Left cardiac atrium (tissue), 4 donors: Measurements from ENCODE around the gene GNAS. TPM values are rescaled to one million over a fixed set of nuclear protein-coding genes. Genes with fewer than 3 reads are reported as not detected.

Experiments used
- ATAC-seq, 2 donors: fragments of 200-7000 bp; cut with Tn5 transposase; one replicate each; pipeline ENCODE4 v1.9.1; 2020; ENCODE audit warnings: mild to moderate bottlenecking in 2 of 2, moderate library complexity in 2 of 2
- DNase-seq: peaks from one replicate; pipeline ENCODE4 v3.0.0-alpha.2; 2020
- intact Hi-C, 2 donors: fragments of 100-400 bp; cut with DNase I; formaldehyde crosslinking; loops; one replicate each; pipeline versions ENCODE4 v1.14.1 to v1.15.1; 2022 to 2023
- total RNA-seq, 2 donors: library from RNA; stranded (reverse); fragmentation: NEBNext Ultra II Directional; extraction: Animal tissue kit (Norgen Biotek cat#: 25700); gene quantifications; one replicate each; pipeline ENCODE4 v1.2.1, GENCODE V29; 2021
- donor health status: DM: no; HTN: yes; CAD: no.
- donor health status: DM: no; HTN: yes; CAD: no; lungs with severe emphysema.
- donor health status: DM: yes; HTN: yes; CAD: no.
- donor health status: Dilated cardiomyopathy.

The GNAS gene
- total RNA-seq, 2 donors from 2014 or later: 1,020 to 1,609 TPM

DNA sequence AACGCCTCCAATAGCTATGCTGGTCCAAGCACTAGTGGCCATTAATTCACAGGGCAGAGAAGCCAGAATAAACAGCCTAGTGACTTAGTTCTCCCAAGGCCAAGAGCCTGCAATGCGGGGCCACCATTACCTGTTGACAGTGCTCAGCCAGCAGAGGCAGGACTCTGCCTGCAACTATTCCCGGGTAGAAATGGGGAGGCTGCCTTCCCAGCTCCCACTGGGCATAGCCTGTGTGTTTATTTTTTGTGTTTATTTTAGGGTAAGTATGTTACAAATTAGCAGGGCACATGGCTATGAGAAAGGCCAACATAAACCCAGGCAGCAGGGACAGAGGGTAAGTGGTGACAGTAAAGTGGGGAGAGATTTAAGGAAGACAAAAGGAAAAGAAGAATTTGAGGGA lies 6.8 kb upstream of the GNAS start:
- DNase-seq (no peak), ATAC-seq (no peak)
- intact Hi-C loops: no loop called here

DNA sequence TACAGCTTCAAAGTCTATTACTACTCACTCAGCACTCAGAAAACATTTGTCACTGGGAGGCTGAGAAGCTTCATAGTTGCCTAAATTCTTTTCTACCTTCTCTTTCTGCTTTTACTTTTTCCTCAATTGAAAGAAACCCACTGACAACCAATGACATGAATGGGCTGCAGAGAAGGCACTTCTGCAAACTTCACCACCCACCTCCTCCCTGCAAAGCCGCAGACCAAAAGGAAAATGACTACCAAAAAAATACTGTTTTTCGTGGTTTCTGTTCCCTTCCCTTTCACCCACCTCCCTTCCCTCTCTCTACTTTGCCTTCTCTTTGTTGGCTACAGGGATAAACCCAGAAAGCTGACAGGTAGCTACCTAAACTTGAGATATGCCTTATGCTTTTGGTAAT lies 5.1 kb upstream of the GNAS start:
- intact Hi-C loops: no loop called here
- ATAC-seq (no peak), DNase-seq (no peak)

DNA sequence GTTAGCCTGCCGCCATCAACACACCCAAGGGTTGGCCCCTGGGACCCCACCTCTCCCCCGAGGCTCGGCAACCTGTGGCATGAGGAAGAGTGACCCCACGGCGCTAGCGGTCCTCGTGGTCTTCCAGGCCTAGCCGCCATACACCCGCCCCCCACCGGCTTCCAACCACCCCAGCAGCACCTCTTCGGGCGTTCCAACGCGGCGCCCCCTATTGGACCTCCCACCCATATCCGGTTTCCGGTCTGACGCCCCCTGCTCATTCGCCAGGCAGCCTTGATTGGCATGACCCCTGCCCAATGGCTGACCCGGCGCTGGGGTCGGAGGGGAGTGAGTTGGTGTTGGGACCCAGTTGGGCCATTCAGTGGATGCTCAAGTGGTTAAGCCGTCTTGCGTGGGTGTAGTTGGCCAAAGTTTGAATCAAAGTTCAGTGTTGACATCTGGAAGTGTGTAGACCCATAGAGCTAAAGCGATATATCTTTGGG lies 1.8 kb upstream of the GNAS start, which contains the start of gene GNAS-AS1:
Gene GNAS-AS1 (minus strand): TSS at position 210 of the 482 bp plus-strand sequence.
- intact Hi-C loops: no loop called here
- DNase-seq: peak; percentile 78

DNA sequence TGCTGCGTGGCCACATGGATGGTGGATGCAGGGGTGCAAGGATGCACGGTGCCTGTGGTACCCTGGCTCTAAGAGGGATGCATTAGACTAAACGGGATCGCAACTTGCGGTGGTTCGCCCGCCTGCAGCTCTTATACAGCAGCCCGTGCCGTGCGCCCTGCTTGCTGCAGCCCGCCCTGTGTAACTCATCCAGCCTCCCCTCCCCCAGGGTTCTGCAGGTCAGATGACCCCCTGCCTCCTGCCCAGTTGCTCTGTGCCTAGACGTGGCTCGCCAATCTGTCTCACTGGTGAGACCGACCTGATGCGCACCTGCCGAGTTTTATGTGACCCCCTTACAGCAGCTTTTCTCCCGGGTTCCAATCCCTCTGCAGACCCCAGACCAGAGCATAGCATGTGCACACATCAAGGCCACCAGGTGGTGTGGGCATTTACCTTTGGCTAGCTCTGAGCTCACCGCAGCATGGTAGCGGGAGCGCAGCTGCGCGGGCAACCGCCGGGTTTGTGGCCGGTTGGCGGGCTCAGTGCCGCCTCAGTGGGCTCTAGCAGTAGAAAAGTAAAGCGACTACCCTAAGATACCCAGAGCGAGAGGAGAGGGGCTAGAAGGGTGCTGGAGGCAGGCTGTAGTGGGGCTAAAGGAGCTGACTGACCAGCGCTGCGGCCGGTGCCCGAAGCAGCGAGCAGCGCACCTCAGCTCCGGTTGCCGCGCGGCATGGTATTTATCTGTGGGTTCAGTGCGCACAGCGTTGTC lies 1.1 kb upstream of the GNAS start:
- ATAC-seq: peak in 1 of 2 donors; percentile 16
- DNase-seq: no peak
- intact Hi-C loops: no loop called here

More for the DNA sequence above, 1.8 kb upstream of the GNAS start, which contains the start of gene GNAS-AS1:
- ATAC-seq: peak; percentile 91 to 93

DNA sequence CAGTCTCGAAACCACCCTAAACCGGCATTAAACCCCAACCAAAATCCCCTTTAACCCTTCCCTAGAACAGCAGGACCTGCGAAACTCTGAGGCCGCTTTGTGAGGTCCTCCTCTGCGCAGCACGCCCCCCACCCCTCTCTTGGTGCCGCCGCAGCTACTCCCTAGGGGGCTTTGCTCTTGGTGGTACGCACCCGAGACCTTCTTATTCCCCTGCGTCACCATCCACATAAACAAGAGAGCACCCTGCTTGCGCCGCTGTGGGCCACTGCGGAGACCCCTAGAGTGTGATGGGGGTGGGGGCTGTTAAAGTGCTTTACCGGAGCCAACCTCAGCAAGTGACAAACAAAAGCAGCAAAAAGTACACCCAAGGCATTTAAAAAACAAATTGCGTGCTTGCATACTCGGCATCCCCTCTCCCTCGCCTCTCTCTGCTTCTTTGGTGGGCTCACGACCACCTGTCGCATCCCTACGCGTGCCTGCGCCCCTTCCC lies 502 bp upstream of the GNAS start:
- DNase-seq: no peak
- intact Hi-C loops: no loop called here
- ATAC-seq: no peak

DNA sequence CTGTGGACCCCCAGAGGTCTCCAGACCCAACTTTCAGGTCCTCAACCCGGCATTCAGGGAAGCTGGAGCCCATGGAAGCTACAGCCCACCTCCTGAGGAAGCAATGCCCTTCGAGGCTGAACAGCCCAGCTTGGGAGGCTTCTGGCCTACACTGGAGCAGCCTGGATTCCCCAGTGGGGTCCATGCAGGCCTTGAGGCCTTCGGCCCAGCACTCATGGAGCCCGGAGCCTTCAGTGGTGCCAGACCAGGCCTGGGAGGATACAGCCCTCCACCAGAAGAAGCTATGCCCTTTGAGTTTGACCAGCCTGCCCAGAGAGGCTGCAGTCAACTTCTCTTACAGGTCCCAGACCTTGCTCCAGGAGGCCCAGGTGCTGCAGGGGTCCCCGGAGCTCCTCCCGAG lies 950 bp downstream of the GNAS start:
- intact Hi-C loops: no loop called here
- ATAC-seq (no peak), DNase-seq (no peak)

DNA sequence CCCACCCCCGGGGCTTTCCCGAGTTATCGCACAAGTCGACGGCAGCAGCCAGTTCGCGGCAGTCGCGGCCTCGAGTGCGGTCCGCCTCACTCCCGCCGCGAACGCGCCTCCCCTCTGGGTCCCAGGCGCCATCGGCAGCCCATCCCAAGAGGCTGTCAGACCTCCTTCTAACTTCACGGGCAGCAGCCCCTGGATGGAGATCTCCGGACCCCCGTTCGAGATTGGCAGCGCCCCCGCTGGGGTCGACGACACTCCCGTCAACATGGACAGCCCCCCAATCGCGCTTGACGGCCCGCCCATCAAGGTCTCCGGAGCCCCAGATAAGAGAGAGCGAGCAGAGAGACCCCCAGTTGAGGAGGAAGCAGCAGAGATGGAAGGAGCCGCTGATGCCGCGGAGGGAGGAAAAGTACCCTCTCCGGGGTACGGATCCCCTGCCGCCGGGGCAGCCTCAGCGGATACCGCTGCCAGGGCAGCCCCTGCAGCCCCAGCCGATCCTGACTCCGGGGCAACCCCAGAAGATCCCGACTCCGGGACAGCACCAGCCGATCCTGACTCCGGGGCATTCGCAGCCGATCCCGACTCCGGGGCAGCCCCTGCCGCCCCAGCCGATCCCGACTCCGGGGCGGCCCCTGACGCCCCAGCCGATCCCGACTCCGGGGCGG lies 1.6 kb downstream of the GNAS start:
- ATAC-seq: no peak
- no peak for DNase-seq
- intact Hi-C loops: no loop called here

DNA sequence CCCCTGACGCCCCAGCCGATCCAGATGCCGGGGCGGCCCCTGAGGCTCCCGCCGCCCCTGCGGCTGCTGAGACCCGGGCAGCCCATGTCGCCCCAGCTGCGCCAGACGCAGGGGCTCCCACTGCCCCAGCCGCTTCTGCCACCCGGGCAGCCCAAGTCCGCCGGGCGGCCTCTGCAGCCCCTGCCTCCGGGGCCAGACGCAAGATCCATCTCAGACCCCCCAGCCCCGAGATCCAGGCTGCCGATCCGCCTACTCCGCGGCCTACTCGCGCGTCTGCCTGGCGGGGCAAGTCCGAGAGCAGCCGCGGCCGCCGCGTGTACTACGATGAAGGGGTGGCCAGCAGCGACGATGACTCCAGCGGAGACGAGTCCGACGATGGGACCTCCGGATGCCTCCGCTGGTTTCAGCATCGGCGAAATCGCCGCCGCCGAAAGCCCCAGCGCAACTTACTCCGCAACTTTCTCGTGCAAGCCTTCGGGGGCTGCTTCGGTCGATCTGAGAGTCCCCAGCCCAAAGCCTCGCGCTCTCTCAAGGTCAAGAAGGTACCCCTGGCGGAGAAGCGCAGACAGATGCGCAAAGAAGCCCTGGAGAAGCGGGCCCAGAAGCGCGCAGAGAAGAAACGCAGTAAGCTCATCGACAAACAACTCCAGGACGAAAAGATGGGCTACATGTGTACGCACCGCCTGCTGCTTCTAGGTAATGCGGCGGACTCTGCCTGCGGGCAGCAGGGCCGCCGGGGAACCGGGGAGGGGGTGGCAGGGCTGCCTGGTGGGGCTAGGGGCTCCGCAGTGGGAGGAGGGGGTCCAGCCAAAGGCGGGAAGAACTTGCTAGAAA lies 2.3 kb downstream of the GNAS start:
- intact Hi-C loops: no loop called here
- no peak for ATAC-seq
- no peak for DNase-seq

DNA sequence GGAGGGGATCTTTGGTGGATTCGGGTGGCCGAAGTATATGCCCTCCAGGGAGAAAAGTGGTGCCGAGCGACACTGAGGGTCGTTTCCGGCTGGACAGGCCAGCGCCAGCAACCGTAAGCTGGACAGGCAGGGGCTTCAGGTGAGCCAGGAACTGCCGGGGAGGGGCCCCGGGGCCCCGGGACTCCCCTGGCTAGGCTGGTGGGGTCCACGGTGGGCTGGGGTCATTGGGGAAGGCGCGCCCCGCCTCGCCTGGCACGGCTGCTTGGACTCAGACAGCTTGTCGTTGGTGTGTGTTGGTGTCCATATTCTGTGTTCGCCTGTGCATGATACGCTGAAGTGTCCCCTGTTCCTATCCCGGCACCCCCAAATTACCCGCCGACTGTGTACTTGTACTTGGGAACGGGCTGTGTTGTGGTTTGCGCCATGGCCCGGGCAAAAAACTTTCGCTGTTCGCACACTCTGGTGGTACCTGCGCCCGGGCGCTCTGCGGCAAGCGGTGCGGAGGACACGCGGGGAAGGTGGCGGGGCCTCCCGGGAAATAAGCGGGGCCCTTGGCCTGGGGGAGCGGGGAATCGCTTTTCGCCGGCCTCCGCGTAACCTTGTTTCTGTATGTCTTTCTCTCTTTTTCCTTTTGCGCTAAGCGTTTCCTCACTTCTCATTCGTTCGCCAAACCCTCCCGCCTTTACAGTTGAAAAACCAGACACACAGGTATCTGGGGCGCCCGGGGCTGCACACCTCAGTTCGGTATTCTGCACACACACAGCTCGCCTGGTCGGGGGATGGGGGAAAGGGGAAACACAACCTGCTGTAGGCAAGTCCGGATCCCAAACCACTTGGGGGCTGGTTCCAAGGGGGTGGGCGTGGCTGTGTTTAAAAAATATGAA lies 3.2 kb downstream of the GNAS start:
- intact Hi-C loops: no loop called here
- DNase-seq (no peak), ATAC-seq (no peak)

DNA sequence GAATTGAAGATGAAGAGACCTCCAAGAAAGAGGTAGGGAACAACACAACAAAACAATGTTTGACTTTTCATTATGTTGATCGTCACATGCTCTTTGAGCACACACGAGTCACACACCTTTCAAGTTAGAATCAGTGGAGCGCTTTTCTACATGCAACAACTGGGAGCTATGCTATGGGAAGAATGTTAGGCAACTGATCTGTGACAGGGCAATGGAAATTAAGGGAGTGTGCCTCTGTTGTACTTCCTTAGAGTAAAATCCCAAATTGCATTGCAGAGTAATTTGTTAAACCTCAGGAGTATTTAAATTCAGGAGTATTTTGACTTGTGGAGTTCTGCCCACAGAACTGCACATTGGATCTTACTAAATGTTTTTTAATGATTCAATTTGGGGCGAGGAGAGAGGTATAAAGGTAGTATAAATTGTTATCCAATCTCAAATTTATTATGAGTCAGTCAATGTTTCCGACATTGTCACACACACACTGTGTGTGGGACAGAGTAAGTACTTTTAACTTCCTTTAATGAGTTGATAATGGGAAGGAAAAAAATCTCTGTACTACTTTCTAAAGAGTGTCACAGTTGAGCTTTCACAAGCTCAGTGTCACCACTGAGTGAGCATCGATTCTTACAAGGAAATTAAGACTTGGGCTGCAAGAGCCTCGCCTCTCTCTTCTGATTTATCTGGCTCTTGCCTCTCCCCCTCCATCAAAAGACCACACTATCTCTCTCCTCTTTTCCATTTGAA lies 10.7 kb downstream of the GNAS start:
- DNase-seq (no peak), ATAC-seq (no peak)
- intact Hi-C loops: no loop called here

DNA sequence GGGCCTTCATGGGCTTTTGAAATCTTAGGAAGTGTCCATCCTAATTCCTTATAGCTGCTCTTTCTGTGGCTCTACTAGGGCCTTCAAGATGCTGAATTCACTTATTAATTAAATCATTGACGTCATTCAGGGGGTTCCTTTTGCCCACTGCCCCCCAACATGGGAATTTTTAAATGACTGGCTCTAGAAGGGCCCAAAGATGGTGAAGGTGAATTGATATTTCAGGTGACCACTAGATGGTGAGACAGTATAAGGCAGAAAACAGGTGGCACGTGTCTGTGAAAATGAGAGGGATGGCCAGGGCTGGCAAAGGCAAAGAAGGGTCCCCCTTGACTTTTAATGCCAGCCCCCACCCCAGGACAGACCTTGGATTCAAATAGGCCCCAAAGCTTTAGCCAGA lies 11.8 kb downstream of the GNAS start:
- intact Hi-C loops: no loop called here
- ATAC-seq (no peak), DNase-seq (no peak)

DNA sequence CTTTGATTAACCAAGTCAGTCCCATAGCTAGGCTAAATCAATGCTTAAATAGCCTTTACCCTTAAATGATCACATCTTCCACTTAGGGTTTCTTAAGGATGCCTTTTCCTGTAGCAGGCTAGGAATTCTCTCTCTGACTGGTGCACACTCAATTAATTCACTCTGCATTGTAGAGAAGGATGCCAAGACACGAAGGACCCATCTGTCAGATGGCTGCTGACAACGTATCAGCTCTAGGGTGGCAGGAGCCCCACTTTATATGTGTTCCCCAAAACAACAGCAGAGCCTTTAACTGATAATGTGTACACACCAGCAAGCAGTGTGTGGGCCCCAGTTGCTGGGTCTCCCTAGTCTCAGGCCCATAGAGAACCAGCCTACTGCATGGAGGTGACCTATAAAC lies 13.3 kb downstream of the GNAS start:
- ATAC-seq: no peak
- intact Hi-C loops: loop anchor here in 1 of 2 donors (5.0 kb wide), 1 partner anchor 631 kb away; no protein-coding TSS in a partner anchor

DNA sequence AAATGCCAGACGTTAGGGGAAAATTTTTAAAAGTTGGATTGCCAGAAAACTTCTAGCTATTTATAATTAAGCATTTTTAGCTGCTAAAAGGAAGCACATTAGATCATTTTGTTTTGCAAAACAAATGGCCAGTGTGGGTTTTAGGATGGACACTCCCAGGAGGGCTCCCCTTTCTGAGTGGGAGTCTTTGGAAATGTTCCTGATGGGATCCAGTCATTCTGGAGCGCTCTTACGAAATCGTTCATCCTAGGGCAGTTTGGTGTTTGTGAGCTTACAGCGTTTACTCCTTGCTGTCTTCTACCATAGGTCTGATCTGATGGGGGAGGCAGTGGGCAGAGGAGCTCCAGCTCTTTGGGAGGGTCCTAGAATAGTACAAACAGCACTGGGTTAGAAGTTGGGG lies 14.7 kb downstream of the GNAS start:
- no peak for DNase-seq
- intact Hi-C loops: loop anchor here in 1 of 2 donors (5.0 kb wide), 1 partner anchor 630 kb away; no protein-coding TSS in a partner anchor
- ATAC-seq: peak; percentile 48 to 83

More for the DNA sequence above, 13.3 kb downstream of the GNAS start:
- DNase-seq: no peak

DNA sequence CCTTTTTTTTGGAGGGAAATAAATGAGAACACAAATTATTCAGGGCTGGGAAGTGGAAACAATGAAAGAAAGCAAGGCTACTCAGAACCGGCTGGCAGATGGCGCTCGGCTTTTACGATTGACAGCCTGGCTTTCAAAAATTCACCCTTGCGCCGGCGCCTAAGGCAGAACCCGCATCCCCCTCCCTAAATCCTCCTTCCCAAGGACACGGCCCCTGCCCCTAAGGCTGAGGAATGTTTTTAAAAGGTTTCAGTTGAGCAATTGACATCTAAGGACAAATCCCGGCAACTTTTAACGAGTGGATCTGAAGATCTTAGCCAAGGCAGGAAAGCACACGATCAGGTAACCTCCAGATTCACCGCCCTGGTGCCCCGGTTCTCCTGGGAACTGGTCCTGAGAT lies 16.3 kb downstream of the GNAS start:
- ATAC-seq: no peak
- intact Hi-C loops: loop anchor here in 1 of 2 donors (2.0 to 5.0 kb wide), 2 partner anchors 354 to 629 kb away; no protein-coding TSS in a partner anchor
- no peak for DNase-seq

DNA sequence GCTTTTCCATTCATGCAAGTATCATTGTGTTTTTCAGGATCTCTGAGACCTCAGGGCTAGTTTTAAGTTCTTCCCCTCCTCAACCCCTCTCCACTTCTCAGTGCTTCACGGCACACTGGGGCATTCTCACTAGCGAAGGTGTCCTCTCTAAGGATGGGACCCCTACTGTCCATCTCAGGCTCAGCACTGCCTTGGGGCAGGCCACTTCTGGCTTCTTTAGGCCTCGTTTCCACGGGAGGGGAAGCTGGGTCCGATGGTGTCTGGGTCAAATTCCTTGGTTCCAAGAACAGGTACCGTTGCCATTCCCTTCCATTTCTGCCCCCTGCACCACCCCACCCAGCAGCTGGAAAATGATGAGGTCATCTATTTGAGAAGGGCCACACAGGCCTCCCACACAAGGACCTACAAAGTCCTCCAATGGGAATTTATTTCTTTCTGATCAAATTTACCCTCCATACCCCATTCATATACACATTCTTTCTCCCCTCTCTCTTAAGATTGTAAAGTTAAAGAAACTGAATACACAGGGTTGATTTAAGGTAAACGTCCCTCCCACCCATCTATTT lies 17.2 kb downstream of the GNAS start:
- DNase-seq (no peak), ATAC-seq (no peak)
- intact Hi-C loops: loop anchor here (2.0 to 5.0 kb wide), 4 partner anchors 353 to 628 kb away; no protein-coding TSS in a partner anchor

DNA sequence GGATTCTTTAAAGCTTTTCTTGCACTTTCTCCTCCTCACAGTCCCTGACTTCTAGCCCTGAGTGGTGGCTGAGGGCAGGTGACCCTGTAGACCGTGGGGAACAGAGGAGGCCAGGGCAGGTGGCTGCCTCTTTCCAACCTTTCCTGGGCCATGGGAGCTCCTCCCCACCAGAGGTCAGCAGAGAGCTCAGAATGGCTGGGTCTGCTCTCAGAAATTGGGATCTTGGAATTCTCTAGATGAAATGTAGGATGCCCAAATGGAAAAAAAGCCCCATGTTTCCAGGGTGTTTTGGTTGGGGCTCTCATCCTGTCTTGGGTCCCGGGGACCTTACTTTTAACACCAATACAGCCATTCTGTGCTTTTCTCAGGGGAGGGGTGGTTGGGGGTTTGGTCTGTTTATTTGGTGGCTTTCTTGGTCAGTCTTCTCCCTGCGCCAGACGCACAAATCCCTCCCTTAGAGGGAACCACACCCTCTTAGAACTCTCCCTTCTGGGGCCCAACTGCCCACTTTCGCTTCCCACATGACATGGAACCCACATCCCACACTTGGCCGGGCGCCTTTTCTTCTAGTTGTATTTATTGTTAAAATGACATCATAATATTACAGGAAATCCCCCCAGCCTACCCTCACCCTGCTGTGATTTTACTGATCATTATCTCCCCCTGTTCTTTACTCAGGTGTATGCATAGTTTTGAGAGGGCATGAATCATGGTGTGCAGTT lies 17.9 kb downstream of the GNAS start:
- intact Hi-C loops: loop anchor here (2.0 to 5.0 kb wide), 2 partner anchors 352 to 532 kb away; no protein-coding TSS in a partner anchor
- peak; percentile 85 for ATAC-seq
- peak; percentile 76 for DNase-seq
